ENCODE measurements around the gene APBA2.

APBA2 gene

GRCh38 chr15:28892789-28893610, 7.2 kb downstream of the APBA2 start:
- intact Hi-C loops (cut with DNase I): no loop called here
- DNase-seq: no peak

GRCh38 chr15:28894631-28895030, 8.9 kb downstream of the APBA2 start:
- no peak for DNase-seq
- intact Hi-C loops (cut with DNase I): no loop called here

GRCh38 chr15:28895146-28895545, 9.4 kb downstream of the APBA2 start:
- no peak for DNase-seq
- intact Hi-C loops (cut with DNase I): no loop called here

GRCh38 chr15:28895566-28895965, 9.8 kb downstream of the APBA2 start:
- intact Hi-C loops (cut with DNase I): no loop called here
- no peak for DNase-seq

GRCh38 chr15:28896951-28897350, 11.2 kb downstream of the APBA2 start:
- intact Hi-C loops (cut with DNase I): no loop called here
- DNase-seq: no peak

- DNase-seq: no peak
- intact Hi-C loops (cut with DNase I): no loop called here
Observed at GRCh38 chr15:28897861-28898585, 12.2 kb downstream of the APBA2 start.

- DNase-seq: no peak
- intact Hi-C loops (cut with DNase I): no loop called here
Observed at GRCh38 chr15:28899061-28899738, 13.4 kb downstream of the APBA2 start.

- intact Hi-C loops (cut with DNase I): no loop called here
- DNase-seq: no peak
Observed at GRCh38 chr15:28900041-28900891, 14.5 kb downstream of the APBA2 start.

GRCh38 chr15:28900892-28901586, 15.3 kb downstream of the APBA2 start:
- DNase-seq: peak in 2 of 42 donors; percentile 9 to 31

GRCh38 chr15:28901587-28901980, 15.8 kb downstream of the APBA2 start:
- intact Hi-C loops (cut with DNase I): no loop called here
- DNase-seq: peak in 3 of 42 donors; percentile 2 to 21 (median 4)

More at GRCh38 chr15:28900892-28901586, 15.3 kb downstream of the APBA2 start:
- intact Hi-C loops (cut with DNase I): no loop called here

- intact Hi-C loops (cut with DNase I): no loop called here
- DNase-seq: peak in 10 of 42 donors; percentile 6 to 49 (median 22)
Observed at GRCh38 chr15:28901987-28902745, 16.4 kb downstream of the APBA2 start.

- peak in 5 of 42 donors; percentile 2 to 10 (median 9) for DNase-seq
- intact Hi-C loops (cut with DNase I): no loop called here
Observed at GRCh38 chr15:28902856-28903255, 17.1 kb downstream of the APBA2 start.

- intact Hi-C loops (cut with DNase I): no loop called here
Observed at GRCh38 chr15:28903555-28903954, 17.8 kb downstream of the APBA2 start.

GRCh38 chr15:28904003-28904402, 18.2 kb downstream of the APBA2 start:
- DNase-seq: peak in 5 of 42 donors; percentile 6 to 43 (median 31)
- intact Hi-C loops (cut with DNase I): no loop called here

More at GRCh38 chr15:28903555-28903954, 17.8 kb downstream of the APBA2 start:
- peak in 6 of 42 donors; percentile 3 to 26 (median 16) for DNase-seq

- peak in 23 of 42 donors; percentile 17 to 72 (median 41) for DNase-seq
- intact Hi-C loops (cut with DNase I): no loop called here
Observed at GRCh38 chr15:28904541-28905315, 19.0 kb downstream of the APBA2 start.

- intact Hi-C loops (cut with DNase I): no loop called here
- DNase-seq: peak in 2 of 42 donors; percentile 14 to 31
Observed at GRCh38 chr15:28907338-28907960, 21.7 kb downstream of the APBA2 start.

All from head of caudate nucleus (tissue), 42 donors.